Right lobe of liver (tissue), 4 donors: Measurements from ENCODE around the gene GALNT17.

Experiments
- POLR2A ChIP-seq: fragments of 450-650 bp; IDR thresholded peaks from one replicate; pipeline ENCODE4 v1.6.1; 2017; ENCODE audit warnings: antibody characterized with exemption, mild to moderate bottlenecking
- TF ChIP-seq, protein P1 (sequence below), 4 donors: fragments of 200-600 bp in 3 of 4; fragments of 450-650 bp in 1 of 4; IDR thresholded peaks; one replicate each; pipeline versions ENCODE4 v1.5.1 to v1.8.0; 2016 to 2022; ENCODE audit warnings: antibody characterized with exemption in 4 of 4, mild to moderate bottlenecking in 2 of 4
- donor health status: DM: no; HTN: no; CAD: no.
- donor health status: DM: no; HTN: no; CAD: no.
- donor health status: DM: no; HTN: yes; CAD: no.

DNA sequence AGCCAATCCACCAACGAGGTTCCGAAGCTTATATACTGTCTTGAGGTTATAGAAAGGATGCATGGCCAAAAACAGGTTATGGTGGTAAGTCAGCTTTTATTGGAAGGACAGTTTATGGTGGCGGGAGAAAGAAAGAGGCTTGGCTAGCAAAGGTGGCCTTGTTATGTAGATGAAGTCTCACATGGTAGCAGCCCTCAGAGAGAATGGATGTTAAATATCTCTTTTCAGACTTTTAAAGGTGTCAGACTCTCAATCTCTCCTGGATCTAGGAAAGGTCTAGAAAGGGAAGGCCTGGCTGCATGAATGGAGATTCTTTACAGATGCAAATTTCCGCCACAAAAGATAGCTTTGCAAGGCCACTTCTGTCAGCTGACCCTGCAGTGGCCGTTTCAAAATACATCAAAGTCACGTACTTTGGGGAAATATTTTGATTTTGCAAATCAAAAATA is 333.8 kb downstream of the GALNT17 start:
- TF ChIP-seq, protein P1, sequence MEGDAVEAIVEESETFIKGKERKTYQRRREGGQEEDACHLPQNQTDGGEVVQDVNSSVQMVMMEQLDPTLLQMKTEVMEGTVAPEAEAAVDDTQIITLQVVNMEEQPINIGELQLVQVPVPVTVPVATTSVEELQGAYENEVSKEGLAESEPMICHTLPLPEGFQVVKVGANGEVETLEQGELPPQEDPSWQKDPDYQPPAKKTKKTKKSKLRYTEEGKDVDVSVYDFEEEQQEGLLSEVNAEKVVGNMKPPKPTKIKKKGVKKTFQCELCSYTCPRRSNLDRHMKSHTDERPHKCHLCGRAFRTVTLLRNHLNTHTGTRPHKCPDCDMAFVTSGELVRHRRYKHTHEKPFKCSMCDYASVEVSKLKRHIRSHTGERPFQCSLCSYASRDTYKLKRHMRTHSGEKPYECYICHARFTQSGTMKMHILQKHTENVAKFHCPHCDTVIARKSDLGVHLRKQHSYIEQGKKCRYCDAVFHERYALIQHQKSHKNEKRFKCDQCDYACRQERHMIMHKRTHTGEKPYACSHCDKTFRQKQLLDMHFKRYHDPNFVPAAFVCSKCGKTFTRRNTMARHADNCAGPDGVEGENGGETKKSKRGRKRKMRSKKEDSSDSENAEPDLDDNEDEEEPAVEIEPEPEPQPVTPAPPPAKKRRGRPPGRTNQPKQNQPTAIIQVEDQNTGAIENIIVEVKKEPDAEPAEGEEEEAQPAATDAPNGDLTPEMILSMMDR (IDR thresholded peaks at IDR 0.05) = no peak
- no peak for TF ChIP-seq POLR2A
